HK-2 (cell line): Measurements from ENCODE around the gene TSPAN4.

ENCODE experiments used
- DNase-seq: peaks from one replicate; pipeline ENCODE4 v3.0.0-alpha.2; 2018; ENCODE audit not compliant: unreplicated experiment

The TSPAN4 gene

GRCh38 chr11:865462-866430 is 23.1 kb downstream of the TSPAN4 start:
- DNase-seq, result no peak

GRCh38 chr11:866481-866880 is 23.8 kb downstream of the TSPAN4 start:
- no peak for DNase-seq

DNA sequence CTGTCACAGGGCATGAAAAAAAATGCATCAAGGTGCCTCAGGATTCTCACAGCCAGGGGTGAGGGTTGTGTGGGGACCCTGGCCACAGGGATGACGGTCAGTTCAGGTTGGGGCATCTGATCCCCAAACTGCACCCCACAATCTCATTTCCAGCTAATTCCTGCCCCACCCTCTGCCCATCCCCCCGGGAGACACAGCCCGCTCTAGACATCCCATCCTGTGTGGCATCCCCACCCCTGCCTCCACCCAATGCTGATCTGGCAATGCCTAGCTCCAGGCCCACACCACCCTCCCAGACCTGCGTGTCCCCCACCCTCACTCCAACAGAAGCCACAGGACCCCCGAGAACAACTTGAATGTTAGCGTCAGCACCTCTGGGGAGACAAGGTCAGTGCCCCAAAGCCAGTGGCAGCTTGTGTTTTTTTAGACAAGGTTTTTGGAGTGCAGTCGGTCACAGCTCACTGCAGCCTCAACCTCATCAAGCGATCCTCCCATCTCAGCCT is 25.3 kb downstream of the TSPAN4 start:
- DNase-seq, result no peak

- DNase-seq, result no peak
Measured at GRCh38 chr11:868394-868793, 25.7 kb downstream of the TSPAN4 start.

DNA sequence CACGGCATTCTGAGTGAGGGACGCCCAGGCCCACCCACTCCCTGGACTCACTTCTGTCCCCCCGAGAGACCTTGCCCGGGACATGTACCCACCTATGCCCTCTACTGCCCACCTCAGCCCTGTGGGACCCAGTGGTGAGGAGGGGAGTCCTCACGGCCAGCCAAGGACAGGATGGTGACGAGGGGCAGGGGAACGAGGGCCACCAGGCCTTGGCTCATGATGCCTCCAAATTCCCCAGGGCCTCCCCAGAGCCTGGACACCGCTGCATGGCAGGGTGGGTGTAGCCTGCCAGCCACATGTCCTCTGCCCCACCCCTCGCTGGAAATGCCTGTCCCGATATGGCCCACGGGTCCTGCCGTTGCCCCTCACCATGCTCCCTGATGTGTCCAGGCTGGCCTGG is 26.1 kb downstream of the TSPAN4 start:
- no peak for DNase-seq

DNA sequence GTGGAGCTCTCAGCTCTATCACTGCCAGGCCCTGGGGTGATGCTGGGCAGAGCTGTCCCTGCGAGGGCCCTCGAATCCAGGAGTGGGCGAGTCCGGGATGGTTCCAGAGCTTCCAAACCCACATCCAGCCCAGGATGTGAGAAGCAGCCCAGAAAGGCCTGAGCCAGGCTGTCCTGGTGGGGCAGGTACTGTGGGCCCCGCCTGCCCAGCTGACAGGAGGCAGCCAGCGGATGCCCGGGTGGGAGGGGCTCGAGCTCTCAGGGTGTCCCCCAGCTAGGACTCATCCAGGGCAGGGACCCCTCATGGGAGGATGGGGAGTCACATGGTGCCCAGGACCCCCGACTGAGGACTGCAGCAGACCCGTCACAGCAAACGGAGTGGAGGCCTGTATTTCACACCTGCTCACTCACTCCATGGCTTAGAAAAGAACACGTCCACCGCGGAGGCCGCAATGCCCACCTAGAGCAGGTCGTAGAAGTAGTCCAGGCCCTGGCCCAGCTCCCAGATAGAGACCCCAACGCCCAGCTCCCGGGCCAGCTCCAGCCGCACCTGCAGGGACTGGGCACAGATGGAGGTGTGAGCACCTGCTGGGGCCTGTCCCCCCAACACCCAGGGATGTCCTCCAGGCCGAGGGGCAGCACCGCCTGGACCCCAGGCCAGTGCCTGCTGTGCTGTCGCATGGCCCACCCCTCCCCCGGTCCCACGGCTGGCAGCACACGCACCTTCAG is 26.9 kb downstream of the TSPAN4 start:
- no peak for DNase-seq

DNA sequence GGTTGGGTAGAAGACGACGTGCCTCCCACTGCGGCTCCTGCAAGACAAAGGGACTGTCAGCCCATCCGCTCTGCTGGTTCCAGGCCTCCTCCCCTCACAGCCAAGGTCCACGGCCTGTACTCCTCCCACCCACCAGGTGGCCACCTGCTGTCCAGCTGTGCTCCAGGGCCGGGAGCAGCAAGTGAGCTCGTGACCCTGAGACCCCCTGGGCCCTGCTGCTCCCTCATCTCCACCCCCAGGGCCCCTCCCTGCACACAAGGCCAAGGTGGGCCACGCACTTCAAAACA is 27.4 kb downstream of the TSPAN4 start:
- peak; percentile 32 for DNase-seq

- no peak for DNase-seq
Measured at GRCh38 chr11:870418-870817, 27.8 kb downstream of the TSPAN4 start.

GRCh38 chr11:871472-871871 is 28.8 kb downstream of the TSPAN4 start:
- no peak for DNase-seq

GRCh38 chr11:872799-873198 is 30.1 kb downstream of the TSPAN4 start:
- DNase-seq, result no peak

DNA sequence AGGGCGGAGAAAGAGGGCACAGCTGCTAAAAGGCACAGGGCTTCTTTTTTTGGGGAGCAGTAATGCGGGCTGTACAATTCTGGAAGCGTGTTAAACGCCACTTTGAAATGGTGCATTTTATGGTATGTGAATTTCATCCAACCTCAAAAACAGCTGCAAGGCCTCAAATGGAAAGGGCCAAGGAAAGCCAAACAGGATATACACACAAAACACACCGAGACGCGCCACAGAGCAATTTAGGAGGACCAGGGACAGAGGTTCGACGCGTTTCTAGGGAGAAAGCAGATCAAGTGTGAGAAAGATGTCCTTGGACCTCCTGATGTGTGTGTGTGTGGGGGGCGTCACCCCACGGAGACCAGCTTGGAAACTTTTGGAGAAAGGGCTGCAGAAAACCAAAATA is 31.1 kb downstream of the TSPAN4 start:
- no peak for DNase-seq

- DNase-seq, result no peak
Measured at GRCh38 chr11:875203-875602, 32.6 kb downstream of the TSPAN4 start.

DNA sequence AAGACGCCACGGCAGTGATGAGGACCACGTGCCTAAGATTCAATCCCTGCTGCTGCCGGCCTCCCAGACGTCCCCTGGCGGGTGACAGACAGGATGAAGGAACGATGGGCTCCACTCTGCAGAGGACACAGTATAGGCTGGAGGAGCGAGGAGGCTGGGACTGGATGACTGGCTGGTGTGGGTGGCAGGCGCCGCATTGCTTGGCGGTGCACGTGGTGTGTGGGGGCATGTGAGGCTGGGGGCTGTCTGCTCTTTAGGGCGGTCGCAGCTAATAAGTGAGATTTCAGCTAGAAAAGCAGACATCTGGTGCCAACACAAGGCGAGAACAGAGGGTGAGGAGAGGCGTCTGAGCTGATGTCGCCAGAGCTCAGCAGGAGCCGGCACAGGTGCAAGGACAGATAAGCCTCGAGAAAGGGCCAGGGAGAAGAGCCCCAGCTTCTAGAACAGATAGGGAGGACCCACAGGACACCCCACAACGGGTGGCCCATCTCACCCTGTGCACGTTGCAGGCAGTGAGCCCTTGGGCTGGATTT is 33.2 kb downstream of the TSPAN4 start:
- no peak for DNase-seq

- no peak for DNase-seq
Measured at GRCh38 chr11:876545-876944, 33.9 kb downstream of the TSPAN4 start.

DNA sequence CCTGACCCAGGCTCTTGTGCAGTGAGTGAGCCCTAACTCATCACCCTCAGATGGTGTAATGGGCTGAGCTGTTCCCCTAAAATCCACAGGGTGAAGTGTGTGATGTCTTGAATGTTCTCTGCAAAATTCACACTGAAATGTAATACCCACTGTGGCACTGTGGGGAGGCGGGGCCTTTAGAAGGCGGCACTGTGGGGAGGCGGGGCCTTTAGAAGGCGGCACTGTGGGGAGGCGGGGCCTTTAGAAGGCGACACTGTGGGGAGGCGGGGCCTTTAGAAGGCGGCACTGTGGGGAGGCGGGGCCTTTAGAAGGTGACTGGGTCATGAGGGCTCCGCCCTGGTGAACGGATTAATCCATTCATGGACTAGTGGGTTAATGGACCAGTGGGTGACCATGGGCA is 34.9 kb downstream of the TSPAN4 start:
- no peak for DNase-seq

DNA sequence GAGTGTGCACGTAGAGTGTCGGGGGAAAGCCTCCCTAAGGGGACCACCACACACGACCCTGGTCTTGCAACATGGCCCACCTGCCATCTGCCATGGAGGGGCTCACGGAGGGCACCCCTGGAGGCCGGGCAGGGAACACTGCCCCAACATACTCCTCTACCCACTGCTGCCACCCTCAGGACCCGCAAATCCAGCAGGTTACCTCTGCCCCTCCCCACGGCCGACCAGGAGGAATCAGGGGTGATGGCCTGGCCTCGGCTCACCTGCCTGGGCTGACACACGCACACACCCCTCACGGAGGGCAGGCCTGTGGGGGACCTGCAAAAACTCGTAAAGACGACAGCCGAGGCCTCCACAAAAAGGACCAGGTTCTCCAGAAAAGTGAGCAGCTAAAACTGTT is 37.8 kb downstream of the TSPAN4 start:
- DNase-seq, result no peak

- DNase-seq, result no peak
Measured at GRCh38 chr11:882596-882995, 39.9 kb downstream of the TSPAN4 start.

DNA sequence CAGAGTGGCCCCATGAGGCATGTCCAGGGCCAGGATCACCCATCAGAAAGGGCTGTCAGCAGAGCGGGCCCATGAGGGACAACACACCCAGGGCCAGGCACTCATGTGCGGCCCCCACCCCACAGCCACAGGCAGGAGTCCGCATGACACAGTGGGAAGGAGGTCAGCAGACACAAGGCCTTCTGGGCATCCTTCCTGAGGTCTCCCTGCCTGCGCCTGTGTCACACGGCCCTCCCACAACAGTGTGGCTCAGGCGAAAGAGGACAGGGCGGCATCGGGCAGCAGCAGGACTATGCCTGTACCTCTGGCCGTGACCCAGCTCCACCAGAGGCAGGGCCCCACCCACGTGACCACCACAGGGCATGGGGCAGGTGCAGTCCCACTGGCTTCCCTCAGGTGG is 40.9 kb downstream of the TSPAN4 start:
- no peak for DNase-seq

DNA sequence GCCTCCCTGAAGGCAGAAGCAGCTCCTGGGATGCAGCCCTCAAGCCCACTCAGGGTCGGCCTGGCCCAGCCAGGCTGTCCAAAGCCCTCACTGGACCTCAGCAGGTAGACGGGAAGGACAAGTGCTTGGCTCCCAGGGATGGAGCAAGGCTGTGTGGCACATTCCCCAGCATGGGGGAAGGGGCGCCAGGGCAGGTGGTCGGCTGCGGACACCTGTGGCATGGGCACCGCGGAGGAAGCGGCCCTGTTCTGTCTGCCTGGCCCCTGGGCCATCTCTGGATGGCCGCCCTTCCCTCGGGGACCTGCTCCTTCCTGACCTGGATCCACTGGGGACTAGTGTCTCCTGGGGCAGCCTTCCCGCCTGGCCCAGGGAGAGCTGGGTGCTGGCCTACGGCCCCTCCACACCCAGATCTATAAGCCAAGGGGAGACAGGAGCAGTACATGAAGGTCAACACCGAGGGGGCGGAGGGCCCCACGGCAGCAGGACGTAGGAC is 42.0 kb downstream of the TSPAN4 start:
- DNase-seq, result no peak

DNA sequence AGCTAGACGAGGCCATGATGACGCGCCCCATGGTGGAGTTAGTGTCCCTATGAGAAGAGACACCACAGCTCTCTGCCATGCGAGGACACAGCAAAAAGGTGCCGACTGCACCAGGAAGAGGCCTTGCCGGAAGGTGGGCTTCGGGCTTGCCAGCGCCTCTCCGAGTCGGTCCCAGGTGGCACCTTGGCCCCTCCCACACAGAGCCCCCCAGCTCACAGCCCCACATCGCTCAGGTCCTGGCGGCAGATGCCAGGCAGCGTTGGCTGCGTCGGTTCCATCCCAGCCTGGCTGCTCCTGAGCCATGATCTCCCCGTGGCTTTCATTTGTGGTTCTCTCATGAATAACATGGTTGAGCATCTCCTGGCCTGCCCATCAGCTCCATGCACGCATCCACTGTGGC is 43.9 kb downstream of the TSPAN4 start:
- DNase-seq, result no peak

- DNase-seq, result no peak
Measured at GRCh38 chr11:887589-887988, 44.9 kb downstream of the TSPAN4 start.

- no peak for DNase-seq
Measured at GRCh38 chr11:888310-889212, 45.9 kb downstream of the TSPAN4 start.
